Measurements from ENCODE around the gene IFT57. TPM values are rescaled to one million over a fixed set of nuclear protein-coding genes. Genes with fewer than 3 reads are reported as not detected.
A peak's percentile ranks its signal among the peaks of the same experiment; 100 is the strongest.
"Not testable (repeated sequence)": the region's sequence is repeated elsewhere in the genome, so short reads cannot be mapped to it uniquely, and the experiment has no call there.

The IFT57 gene
- total RNA-seq, 2 experiments from 2014 or later, result 34.9 to 35.3 TPM

GRCh38 chr3:108159105-108159504 lies 63.1 kb downstream of the IFT57 start:
- H3K36me3 Mint-ChIP-seq, result peaks cover 11% of the 10 kb centered on the region
- H3K27me3 Mint-ChIP-seq, result no peaks in the 10 kb centered on the region
- H3K9me3 Mint-ChIP-seq, result no peaks in the 10 kb centered on the region
- no peak overlapping the region for H3K27ac Mint-ChIP-seq
- no peak overlapping the region for H3K4me3 Mint-ChIP-seq
- no peak for DNase-seq
- peaks cover 10% of the 10 kb centered on the region for H3K4me1 Mint-ChIP-seq

DNA sequence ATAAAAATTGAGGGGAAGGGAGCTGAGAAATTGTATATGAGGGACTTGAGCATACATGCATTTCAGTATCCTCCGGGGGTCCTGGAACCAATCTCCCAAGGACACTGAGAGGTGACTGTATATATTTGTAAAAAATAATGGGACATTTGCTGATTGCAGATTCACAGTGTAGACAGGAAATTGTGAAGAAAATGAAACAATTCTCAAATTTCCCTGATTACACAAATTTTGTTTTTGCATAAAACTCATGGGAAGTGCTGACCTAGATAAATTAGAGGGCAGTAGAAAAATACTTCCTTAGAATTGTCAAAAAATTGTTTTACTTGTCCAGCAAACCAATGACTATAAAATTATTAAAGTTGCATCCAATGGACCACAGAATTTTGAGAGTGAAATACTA lies 64.0 kb downstream of the IFT57 start:
- H3K4me3 Mint-ChIP-seq, result no peak overlapping the region
- H3K27me3 Mint-ChIP-seq, result no peaks in the 10 kb centered on the region
- H3K27ac Mint-ChIP-seq, result no peak overlapping the region
- H3K36me3 Mint-ChIP-seq, result peaks cover 11% of the 10 kb centered on the region
- no peaks in the 10 kb centered on the region for H3K9me3 Mint-ChIP-seq
- DNase-seq, result no peak
- peaks cover 16% of the 10 kb centered on the region for H3K4me1 Mint-ChIP-seq

GRCh38 chr3:108157273-108157672 lies 65.0 kb downstream of the IFT57 start:
- H3K4me3 Mint-ChIP-seq, result no peak overlapping the region
- no peaks in the 10 kb centered on the region for H3K9me3 Mint-ChIP-seq
- DNase-seq, result no peak
- no peaks in the 10 kb centered on the region for H3K27me3 Mint-ChIP-seq
- peaks cover 19% of the 10 kb centered on the region for H3K4me1 Mint-ChIP-seq
- no peak overlapping the region for H3K27ac Mint-ChIP-seq
- H3K36me3 Mint-ChIP-seq, result peaks cover 11% of the 10 kb centered on the region

- no peaks in the 10 kb centered on the region for H3K9me3 Mint-ChIP-seq
- DNase-seq, result no peak
These were observed 65.8 kb downstream of the IFT57 start for GRCh38 chr3:108156312-108156853.

DNA sequence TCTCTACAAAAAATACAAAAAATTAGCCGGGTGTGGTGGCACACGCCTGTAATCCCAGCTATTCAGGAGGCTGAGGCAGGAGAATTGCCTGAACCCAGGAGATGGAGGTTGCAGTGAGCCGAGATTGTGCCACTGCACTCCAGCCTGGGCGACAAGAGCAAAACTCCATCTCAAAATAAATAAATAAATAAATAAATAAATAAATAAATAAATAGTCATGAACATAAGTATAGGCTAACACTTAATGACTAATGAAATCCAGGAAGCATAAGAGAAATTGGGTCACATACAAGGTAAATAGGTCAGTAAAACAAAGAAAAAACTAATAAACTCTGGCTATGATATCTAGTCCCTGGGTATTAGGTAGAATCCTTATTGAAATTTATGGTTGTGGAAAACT lies 66.6 kb downstream of the IFT57 start:
- peaks cover 11% of the 10 kb centered on the region for H3K36me3 Mint-ChIP-seq
- H3K9me3 Mint-ChIP-seq, H3K27me3 Mint-ChIP-seq, H3K4me3 Mint-ChIP-seq, H3K27ac Mint-ChIP-seq, DNase-seq: not testable (repeated sequence)
- H3K4me1 Mint-ChIP-seq, result peaks cover 19% of the 10 kb centered on the region

More at GRCh38 chr3:108156312-108156853, 65.8 kb downstream of the IFT57 start:
- Mint-ChIP-seq H3K4me1 (peaks cover 19% of the 10 kb centered on the region), H3K4me3 (no peak overlapping the region), H3K27ac (no peak overlapping the region), H3K27me3 (no peaks in the 10 kb centered on the region), H3K36me3 (peaks cover 11% of the 10 kb centered on the region)

- Mint-ChIP-seq H3K27me3 (no peaks in the 10 kb centered on the region), H3K27ac (no peak overlapping the region), H3K4me3 (no peak overlapping the region), H3K36me3 (peaks cover 4% of the 10 kb centered on the region), H3K9me3 (no peaks in the 10 kb centered on the region), H3K4me1 (peaks cover 21% of the 10 kb centered on the region)
- peak; percentile 40 for DNase-seq
These were observed 68.7 kb downstream of the IFT57 start for GRCh38 chr3:108153451-108153981.

DNA sequence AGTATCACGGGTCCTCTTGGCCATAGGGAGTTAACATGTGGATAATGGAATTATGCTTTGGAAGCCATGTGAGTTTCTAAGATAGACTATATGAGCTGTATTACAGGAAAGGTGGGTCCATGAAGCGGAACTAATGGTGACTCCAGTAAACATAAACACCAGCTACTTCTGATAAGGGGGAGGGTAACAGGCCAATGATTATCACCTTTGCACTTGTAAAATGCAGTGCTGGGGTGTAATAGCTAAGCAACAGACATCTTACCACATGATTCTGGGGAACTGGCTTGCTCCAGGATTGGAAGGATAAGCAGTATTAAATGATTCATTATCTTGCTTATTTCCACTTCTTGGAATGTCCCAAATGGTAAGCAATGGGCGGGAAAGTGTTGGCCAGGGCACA lies 70.0 kb downstream of the IFT57 start:
- no peaks in the 10 kb centered on the region for H3K9me3 Mint-ChIP-seq
- DNase-seq, result no peak
- peaks cover under 1% of the 10 kb centered on the region for H3K36me3 Mint-ChIP-seq
- H3K27me3 Mint-ChIP-seq, result no peaks in the 10 kb centered on the region
- H3K4me3 Mint-ChIP-seq, result no peak overlapping the region
- no peak overlapping the region for H3K27ac Mint-ChIP-seq
- H3K4me1 Mint-ChIP-seq, result peaks cover 19% of the 10 kb centered on the region

- Mint-ChIP-seq H3K27ac (no peak overlapping the region), H3K4me1 (peaks cover 19% of the 10 kb centered on the region), H3K9me3 (peaks cover 11% of the 10 kb centered on the region), H3K36me3 (peaks cover 14% of the 10 kb centered on the region), H3K27me3 (no peaks in the 10 kb centered on the region), H3K4me3 (no peak overlapping the region)
- DNase-seq, result no peak
These were observed 72.0 kb downstream of the IFT57 start for GRCh38 chr3:108150200-108150599.

DNA sequence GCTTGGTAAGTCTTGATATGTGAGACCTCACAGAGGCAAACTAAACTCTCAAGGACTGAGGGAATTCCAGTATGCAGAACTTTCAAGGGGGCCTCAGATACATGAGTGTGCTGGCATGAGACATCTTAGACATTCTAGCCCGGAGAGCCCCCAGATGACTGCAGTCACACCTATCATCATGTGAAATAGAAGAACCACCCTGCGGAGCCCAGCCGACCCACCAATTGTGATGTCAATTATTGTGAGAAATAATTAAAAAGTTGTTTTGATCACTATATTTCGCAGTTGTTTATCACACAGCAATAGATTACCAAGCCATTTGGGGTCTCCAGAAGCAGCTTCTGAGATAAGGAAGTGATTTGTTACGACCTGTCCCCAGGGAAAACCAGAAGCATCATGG lies 76.1 kb downstream of the IFT57 start:
- H3K4me3 Mint-ChIP-seq, result no peak overlapping the region
- H3K4me1 Mint-ChIP-seq, result peaks cover 7% of the 10 kb centered on the region
- H3K27me3 Mint-ChIP-seq, result no peaks in the 10 kb centered on the region
- DNase-seq, result no peak
- H3K9me3 Mint-ChIP-seq, result peaks cover 16% of the 10 kb centered on the region
- H3K27ac Mint-ChIP-seq, result no peak overlapping the region
- H3K36me3 Mint-ChIP-seq, result peaks cover 35% of the 10 kb centered on the region

GRCh38 chr3:108145578-108145977 lies 76.6 kb downstream of the IFT57 start:
- H3K4me3 Mint-ChIP-seq, result no peak overlapping the region
- H3K36me3 Mint-ChIP-seq, result peaks cover 41% of the 10 kb centered on the region
- H3K4me1 Mint-ChIP-seq, result peaks cover 7% of the 10 kb centered on the region
- peaks cover 16% of the 10 kb centered on the region for H3K9me3 Mint-ChIP-seq
- no peaks in the 10 kb centered on the region for H3K27me3 Mint-ChIP-seq
- DNase-seq, result no peak
- no peak overlapping the region for H3K27ac Mint-ChIP-seq

GRCh38 chr3:108137460-108137814 lies 84.8 kb downstream of the IFT57 start:
- H3K4me1 Mint-ChIP-seq, result peaks cover 52% of the 10 kb centered on the region
- peaks cover 10% of the 10 kb centered on the region for H3K9me3 Mint-ChIP-seq
- H3K36me3 Mint-ChIP-seq, result peaks cover 86% of the 10 kb centered on the region
- H3K27me3 Mint-ChIP-seq, result no peaks in the 10 kb centered on the region
- no peak overlapping the region for H3K4me3 Mint-ChIP-seq
- H3K27ac Mint-ChIP-seq, result no peak overlapping the region
- DNase-seq, result no peak

DNA sequence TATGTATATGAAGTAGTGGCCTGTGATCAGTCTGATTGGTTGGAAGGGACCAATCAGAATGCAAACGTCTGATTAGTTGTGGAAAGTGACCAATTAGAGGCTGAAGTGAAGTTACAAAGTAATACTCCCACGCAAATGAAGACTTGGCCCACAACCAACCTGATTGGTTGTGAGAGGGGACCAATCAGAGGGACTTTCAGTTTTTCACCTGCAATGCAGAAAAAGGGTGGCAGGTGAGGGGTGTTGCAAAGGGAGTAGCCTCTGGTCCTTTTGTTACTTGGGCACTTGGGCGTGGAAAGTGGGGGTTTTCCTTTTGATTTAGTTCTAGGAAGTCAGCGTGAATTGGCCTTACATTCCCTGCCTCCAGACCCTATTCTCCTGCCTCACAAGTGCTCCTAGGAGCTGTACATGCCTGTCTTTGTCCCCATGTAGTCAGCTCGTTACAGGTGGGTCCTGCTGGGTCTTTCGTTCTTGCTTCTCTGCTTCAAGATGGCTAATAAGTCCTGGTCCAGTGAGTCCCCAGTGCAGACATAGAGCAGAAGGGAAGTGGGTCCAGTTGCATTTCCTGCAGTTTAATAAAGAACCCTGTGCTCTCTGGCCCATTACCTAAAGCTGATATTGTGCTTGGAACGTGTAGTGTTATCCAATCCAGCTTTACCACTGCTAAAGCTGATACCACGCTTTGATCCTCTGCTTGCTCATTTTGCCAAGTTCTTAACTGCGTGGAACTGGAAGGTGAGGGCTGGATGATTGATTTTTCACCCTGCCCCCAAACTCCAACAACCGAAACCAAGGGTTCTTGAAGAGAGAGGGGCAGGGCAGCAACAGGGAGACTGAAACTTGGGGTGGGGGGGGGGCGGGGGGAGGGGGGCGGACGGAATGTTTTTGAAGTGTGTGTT lies 85.4 kb downstream of the IFT57 start:
- Mint-ChIP-seq H3K4me3 (no peak overlapping the region), H3K4me1 (peaks cover 58% of the 10 kb centered on the region), H3K36me3 (peaks cover 89% of the 10 kb centered on the region), H3K27me3 (no peaks in the 10 kb centered on the region), H3K9me3 (peaks cover 10% of the 10 kb centered on the region), H3K27ac (peak overlapping the region; percentile 51)
- DNase-seq, result no peak

GRCh38 chr3:108134555-108134880 lies 87.7 kb downstream of the IFT57 start:
- Mint-ChIP-seq H3K27ac (peak overlapping the region; percentile 90), H3K9me3 (peaks cover 10% of the 10 kb centered on the region), H3K27me3 (no peaks in the 10 kb centered on the region), H3K4me3 (peak overlapping the region; percentile 74), H3K36me3 (peaks cover 96% of the 10 kb centered on the region), H3K4me1 (peaks cover 78% of the 10 kb centered on the region)
- DNase-seq, result no peak

DNA sequence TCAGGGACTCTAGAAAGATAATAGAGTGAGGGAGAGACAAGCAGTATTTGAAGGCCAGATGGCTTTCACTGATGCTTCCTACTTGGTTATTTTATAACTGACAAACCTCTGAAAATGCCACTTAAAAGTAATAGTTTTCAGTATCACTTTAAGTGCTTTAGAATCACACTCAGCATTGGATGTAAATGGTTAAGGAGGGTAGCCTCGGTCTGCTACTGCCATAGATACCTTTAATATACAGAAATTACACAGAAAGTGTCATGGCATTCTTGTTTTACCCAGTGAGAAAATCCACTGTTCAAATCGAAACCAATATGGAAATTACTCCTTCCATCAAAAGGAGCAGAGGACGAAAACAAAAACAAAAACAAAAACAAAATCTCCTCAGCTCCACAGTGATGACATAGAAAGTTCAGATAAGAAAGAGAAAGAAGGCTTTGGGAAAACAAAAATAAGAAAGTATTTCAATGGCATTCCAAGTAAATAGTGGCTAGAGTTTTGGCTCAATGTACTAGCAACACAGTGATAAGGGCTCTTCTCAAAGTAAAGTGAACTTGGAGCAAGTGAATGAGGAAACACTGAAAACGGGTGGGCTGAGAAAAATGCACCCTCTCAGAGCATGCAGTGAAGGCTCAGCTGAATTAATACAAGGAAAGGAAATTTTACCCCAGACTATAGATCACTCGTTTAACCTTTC lies 88.2 kb downstream of the IFT57 start:
- Mint-ChIP-seq H3K9me3 (peaks cover 10% of the 10 kb centered on the region), H3K27me3 (no peaks in the 10 kb centered on the region), H3K4me3 (peak overlapping the region; percentile 74), H3K36me3 (peaks cover 96% of the 10 kb centered on the region), H3K27ac (peak overlapping the region; percentile 90), H3K4me1 (peaks cover 81% of the 10 kb centered on the region)
- DNase-seq, result no peak

GRCh38 chr3:108133048-108133369 lies 89.2 kb downstream of the IFT57 start:
- Mint-ChIP-seq H3K9me3 (peaks cover 18% of the 10 kb centered on the region), H3K27me3 (no peaks in the 10 kb centered on the region), H3K27ac (peak overlapping the region; percentile 90), H3K36me3 (peaks cover 97% of the 10 kb centered on the region), H3K4me1 (peaks cover 88% of the 10 kb centered on the region), H3K4me3 (peak overlapping the region; percentile 26)
- DNase-seq, result no peak
